Ishikawa (cell line): ENCODE measurements around the gene MESD.

Experiments used
- EGR1 ChIP-seq: IDR thresholded peaks from 2 replicates; pipeline ENCODE4 v1.6.1; 2012
- RAD21 ChIP-seq: IDR thresholded peaks from 2 replicates; pipeline ENCODE4 v1.6.1; 2012; ENCODE audit warnings: low read depth
- REST ChIP-seq: IDR thresholded peaks from 2 replicates; pipeline ENCODE4 v1.6.1; 2012; ENCODE audit warnings: low read depth, mild to moderate bottlenecking

GRCh38 chr15:80992441-80992840, 2.8 kb upstream of the MESD start:
- TF ChIP-seq RAD21: no peak
- no peak for TF ChIP-seq REST
- TF ChIP-seq EGR1: no peak
